ENCODE measurements around the gene NUDT4.
A peak's percentile ranks its signal among the peaks of the same experiment; 100 is the strongest.
"Not testable (repeated sequence)": the region's sequence is repeated elsewhere in the genome, so short reads cannot be mapped to it uniquely, and the experiment has no call there.

Gene NUDT4

GRCh38 chr12:93429852-93430251, 52.1 kb downstream of the NUDT4 start:
- DNase-seq, result no peak

GRCh38 chr12:93430280-93430679, 52.6 kb downstream of the NUDT4 start:
- no peak for DNase-seq

- DNase-seq, result not testable (repeated sequence)
Observed at GRCh38 chr12:93432031-93432430, 54.3 kb downstream of the NUDT4 start.

- no peak for DNase-seq
Observed at GRCh38 chr12:93434256-93434865, 56.6 kb downstream of the NUDT4 start.

DNA sequence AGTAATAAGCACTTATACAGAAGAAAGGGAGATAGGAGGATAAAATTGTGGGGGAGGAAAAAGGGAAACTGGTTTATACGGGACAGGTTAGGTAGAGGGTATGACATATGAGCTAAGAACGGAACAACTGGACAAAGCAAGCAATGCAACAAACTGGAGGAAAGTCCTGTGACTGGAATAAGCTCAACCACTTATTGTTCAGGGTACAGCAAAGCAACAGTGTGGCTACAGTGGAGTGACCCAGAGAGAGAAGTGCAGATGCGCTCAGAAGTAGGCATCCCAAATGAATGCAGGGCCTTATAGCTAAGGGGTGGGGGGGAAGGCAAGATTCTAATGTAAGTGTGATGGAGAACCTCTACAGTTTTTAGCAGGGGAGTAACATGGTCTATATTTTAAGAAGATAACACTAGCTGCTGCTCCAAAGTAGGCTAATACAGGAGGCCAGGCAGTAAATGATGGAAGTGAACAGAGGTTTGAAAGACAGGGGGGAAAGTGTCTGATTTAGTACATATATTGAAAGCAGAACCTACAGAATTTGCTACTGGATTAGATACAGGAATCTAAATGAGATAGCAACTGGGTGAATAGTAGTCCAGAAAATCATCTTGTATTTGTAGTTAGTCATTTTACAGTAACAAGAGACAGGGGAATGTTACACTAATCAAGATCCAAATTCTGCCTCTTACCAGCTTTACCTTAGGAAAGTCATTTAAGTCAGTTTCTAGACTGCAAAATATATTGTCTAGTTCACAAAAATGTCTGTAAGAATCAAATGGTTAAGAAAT, 60.7 kb downstream of the NUDT4 start:
- no peak for DNase-seq

GRCh38 chr12:93440043-93440835, 62.5 kb downstream of the NUDT4 start:
- no peak for DNase-seq

GRCh38 chr12:93441081-93441616, 63.4 kb downstream of the NUDT4 start:
- DNase-seq, result peak; percentile 53

- DNase-seq, result peak; percentile 97
Observed at GRCh38 chr12:93441617-93442410, 64.1 kb downstream of the NUDT4 start, which contains the start of gene UBE2N. TSS of gene UBE2N (minus strand) at chr12:93441947. CDS start at chr12:93441884, 63 bp downstream.

DNA sequence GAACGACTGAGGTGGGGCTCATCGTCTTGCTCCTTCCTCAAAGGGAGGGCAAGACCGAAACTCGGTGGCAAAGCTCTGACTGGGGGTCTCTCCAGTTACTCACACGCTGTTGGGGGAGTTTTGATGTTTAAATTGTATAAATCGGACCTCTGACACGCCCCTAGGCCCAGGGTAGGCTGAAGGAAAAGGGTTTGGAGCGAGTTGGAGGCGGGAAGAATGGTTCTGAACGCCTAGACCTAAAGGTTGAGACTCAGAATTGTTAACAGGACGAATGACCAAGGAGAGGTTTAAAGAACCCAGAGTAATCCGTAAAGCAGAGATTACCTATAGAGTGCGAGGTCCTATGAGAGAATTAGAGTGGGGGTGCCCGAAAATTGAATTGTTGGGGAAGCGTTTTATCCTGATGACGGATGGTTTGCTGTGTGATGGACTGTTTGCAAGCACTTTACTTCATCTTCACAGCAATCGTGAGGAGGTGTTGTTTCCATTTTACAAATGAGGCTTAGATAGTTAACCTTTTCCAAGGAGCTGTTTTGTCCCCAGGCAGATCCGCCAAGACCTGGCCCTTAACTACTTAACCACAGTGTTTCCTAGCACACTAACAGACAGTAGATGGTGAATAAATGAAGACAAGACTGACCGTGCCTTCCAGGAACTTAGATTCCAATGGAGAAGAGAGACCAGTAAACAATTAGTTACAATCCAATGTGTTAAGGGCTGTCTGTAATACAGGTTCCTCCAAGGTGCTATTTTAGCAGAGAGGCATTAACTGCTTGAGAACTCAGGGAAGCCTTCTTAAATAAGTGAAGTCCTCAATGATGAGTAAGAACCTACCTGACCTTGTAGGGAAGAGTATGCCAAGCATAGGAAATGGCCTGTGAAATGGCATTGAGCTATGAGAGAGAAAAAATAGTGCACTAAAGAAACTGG, 65.0 kb downstream of the NUDT4 start:
- DNase-seq, result no peak

DNA sequence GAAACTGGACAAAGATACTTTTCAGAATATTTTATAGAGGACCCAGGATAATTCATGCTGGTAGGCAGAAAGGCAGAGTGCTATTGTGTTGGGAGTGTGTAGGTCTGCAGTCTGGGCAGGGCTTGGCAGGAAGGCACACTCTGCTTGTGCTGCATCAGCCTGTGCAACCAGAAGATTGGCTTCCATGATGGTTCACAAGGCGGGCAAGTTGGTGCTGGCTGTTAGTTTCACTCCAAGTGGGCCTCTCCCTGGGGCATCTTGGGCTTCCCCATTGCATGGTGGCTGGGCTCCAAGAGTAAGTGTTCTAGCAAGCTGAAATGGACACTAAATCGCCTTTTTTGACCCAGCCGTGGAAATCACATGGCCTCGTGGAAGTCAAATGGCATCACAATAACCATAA, 65.9 kb downstream of the NUDT4 start:
- DNase-seq, result no peak

DNA sequence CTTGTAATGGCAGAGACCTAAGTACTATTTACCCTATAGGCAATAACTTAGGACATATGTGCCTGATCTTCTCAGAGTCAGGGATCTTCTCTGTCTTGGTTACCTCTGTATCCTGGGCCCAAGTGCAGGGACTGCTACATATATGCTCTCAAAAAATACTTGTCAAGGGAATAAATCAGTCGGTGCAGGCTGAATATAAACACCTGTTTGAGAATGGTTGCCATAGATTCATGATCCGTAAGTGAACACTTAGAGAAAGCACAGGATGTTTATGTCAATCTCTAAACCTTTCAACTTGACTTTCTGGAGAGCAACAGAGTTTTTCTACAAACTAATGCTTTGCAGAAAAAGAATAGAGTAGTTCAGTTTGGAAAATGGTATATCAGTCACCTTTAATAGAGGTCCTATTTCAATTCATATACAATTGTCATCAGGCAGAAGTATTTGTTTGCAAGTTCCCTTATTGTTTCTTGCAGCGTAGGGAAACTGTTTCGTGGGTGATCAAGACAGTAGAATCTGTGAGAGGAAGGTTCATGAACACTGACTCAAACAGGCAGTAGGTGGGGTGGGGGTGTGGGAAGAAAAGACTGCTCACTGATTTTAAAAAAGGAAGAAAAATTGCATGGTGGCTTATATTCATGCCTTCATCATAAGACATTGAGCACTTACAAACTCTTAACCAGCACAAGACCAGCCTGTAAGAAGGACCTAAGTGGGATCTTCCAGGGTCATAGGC, 70.0 kb downstream of the NUDT4 start:
- no peak for DNase-seq

GRCh38 chr12:93448796-93449195, 71.1 kb downstream of the NUDT4 start:
- DNase-seq, result no peak

DNA sequence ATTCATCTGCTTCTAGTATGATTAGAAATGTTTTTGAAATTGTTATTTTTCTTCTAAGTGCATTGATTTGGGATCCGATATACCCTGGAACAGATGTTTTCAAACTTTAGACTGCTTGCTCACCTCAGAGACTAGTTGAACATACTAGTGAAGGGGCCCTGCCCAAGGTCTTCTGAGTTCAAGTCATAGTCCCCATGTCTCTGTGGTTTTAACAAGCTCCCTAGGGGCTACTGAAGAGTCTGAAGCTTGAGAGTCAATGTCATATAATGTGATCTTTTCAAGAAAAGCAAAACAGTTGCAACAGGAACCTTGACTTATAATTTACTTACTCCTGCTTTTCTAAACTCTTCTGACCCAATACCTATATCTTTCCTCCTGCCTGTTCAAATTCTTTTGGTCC, 71.6 kb downstream of the NUDT4 start:
- no peak for DNase-seq

DNA sequence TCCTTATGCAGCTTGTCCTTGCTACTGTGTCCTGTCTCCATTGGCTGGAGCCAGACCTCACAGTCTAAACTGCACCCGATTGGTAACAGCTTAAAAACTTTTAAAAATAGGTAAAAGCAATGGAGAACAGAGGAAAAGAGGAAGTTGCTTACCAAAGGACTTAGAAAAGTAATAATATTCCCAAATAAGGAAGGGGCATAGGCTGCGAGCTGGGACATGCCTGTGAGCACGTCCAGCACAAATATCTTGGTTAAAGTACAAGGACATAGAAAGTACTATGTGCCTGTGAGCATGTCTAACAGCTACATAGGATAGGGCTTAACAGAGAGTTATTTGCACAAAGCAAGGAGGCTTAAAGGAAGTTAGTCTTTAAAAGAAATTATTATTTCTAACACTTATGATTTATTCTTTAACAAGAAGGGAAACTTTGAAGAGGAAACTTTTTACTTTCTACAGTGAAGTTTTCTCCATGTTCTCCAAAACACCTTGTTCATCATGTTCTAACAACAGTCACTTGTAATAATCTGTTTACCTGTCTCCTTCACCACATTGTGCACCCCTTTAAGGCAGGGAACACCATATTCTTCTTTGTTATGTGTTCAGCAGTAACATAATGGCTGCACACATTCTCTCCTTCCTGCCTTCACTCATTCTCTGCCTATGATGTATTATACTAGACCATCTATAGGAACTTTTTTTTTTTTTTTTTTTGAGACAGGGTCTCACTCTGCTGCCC, 73.9 kb downstream of the NUDT4 start:
- DNase-seq, result no peak

DNA sequence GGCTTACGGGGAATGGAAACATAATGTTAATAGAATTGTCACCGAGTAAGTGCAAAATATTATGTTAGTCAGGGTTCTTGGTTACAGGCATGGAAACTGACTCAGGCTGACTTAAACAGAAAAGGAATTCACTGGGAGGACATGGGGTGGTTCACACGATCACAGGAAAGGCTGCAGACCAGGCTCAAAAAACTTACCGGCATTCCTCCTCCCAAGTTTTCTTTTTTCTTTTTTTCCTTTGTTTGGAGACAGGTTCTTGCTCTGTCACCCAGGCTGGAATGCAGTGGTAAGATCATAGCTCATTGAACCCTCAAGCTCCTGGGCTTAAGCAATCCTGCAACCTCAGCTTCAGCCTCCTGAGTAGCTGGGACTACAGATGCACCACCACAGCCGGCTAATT, 75.9 kb downstream of the NUDT4 start:
- DNase-seq, result no peak

DNA sequence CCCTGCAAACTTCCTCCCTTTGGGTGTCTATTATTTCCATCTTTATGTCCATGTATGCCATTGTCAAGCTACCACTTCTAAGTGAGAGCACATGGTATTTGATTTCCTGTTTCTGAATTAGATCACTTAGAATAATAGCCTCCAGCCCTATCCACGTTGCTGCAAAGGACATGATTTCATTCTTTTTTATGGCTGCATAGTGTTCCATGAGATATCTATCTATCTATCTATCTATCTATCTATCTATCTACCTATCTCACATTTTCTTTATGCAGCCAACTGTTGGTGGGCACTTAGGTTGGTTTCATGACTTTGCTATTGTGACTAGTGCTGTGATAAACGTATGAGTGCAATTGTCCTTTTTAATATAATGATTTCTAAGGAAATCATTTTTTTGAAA, 78.4 kb downstream of the NUDT4 start:
- no peak for DNase-seq
